PC-3 (cell line): Measurements from ENCODE around the gene PTPRN2.
"Not testable (repeated sequence)": the region's sequence is repeated elsewhere in the genome, so short reads cannot be mapped to it uniquely, and the experiment has no call there.

ENCODE experiments used
- EZH2 ChIP-seq: fragments of 300-600 bp; sonication (generic); IDR thresholded peaks from one replicate; pipeline ENCODE4 v1.6.1; 2017; ENCODE audit warnings: antibody characterized with exemption, mild to moderate bottlenecking, low read length; ENCODE audit not compliant: unreplicated experiment
- TF ChIP-seq, protein P1 (sequence below): fragments of 300-600 bp; sonication (generic); conservative IDR thresholded peaks from 2 replicates; pipeline ENCODE4 v1.5.1; 2017; ENCODE audit warnings: antibody characterized with exemption, low read depth, mild to moderate bottlenecking, low read length

DNA sequence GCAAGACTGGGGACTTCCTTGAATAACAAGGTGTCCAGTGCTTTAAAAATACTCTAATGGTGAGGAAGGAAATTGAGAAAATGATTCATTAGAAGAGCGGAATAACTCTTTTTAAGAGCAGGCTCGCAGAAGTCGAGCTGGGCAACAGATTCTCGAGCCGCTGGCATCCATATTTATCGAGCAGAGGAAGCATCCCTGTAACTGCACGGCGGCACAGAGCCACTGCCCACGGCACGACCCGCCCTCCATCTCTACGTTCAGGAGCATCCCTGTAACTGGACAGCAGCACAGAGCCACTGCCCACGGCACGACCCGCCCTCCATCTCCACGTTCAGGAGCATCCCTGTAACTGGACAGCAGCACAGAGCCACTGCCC lies 334.0 kb downstream of the PTPRN2 start:
- TF ChIP-seq, protein P1, sequence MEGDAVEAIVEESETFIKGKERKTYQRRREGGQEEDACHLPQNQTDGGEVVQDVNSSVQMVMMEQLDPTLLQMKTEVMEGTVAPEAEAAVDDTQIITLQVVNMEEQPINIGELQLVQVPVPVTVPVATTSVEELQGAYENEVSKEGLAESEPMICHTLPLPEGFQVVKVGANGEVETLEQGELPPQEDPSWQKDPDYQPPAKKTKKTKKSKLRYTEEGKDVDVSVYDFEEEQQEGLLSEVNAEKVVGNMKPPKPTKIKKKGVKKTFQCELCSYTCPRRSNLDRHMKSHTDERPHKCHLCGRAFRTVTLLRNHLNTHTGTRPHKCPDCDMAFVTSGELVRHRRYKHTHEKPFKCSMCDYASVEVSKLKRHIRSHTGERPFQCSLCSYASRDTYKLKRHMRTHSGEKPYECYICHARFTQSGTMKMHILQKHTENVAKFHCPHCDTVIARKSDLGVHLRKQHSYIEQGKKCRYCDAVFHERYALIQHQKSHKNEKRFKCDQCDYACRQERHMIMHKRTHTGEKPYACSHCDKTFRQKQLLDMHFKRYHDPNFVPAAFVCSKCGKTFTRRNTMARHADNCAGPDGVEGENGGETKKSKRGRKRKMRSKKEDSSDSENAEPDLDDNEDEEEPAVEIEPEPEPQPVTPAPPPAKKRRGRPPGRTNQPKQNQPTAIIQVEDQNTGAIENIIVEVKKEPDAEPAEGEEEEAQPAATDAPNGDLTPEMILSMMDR, result not testable (repeated sequence)
- TF ChIP-seq EZH2, result not testable (repeated sequence)
